Measurements from ENCODE around the gene IGSF21.

IGSF21 gene

GRCh38 chr1:18179009-18179408 is 71.4 kb downstream of the IGSF21 start:
- H3K9me3 ChIP-seq (ENCODE audit: control insufficient read depth, insufficient read depth, low read length): no peaks in the 10 kb centered on the region
- no peak overlapping the region for H3K4me3 ChIP-seq (ENCODE audit: low read depth, low read length)
- no peak overlapping the region for H3K27ac ChIP-seq (ENCODE audit: low read depth, low read length)
- peaks cover 22% of the 10 kb centered on the region for H3K4me1 ChIP-seq (ENCODE audit: control insufficient read depth, insufficient read depth, low read length)
- no peak overlapping the region for H3K9ac ChIP-seq (ENCODE audit: low read depth, low read length)
- no peaks in the 10 kb centered on the region for H3K36me3 ChIP-seq (ENCODE audit: control insufficient read depth, insufficient read depth, low read length)
- no peaks in the 10 kb centered on the region for H3K27me3 ChIP-seq (ENCODE audit: control insufficient read depth, insufficient read depth, low read length)

GRCh38 chr1:18182398-18183160 is 75.0 kb downstream of the IGSF21 start:
- Histone ChIP-seq H3K27me3 (ENCODE audit: control insufficient read depth, insufficient read depth, low read length) (no peaks in the 10 kb centered on the region), H3K4me3 (ENCODE audit: low read depth, low read length) (no peak overlapping the region), H3K9me3 (ENCODE audit: control insufficient read depth, insufficient read depth, low read length) (no peaks in the 10 kb centered on the region), H3K9ac (ENCODE audit: low read depth, low read length) (no peak overlapping the region), H3K36me3 (ENCODE audit: control insufficient read depth, insufficient read depth, low read length) (no peaks in the 10 kb centered on the region), H3K27ac (ENCODE audit: low read depth, low read length) (no peak overlapping the region), H3K4me1 (ENCODE audit: control insufficient read depth, insufficient read depth, low read length) (peaks cover 2% of the 10 kb centered on the region)

GRCh38 chr1:18183533-18183932 is 75.9 kb downstream of the IGSF21 start:
- no peak overlapping the region for H3K27ac ChIP-seq (ENCODE audit: low read depth, low read length)
- H3K27me3 ChIP-seq (ENCODE audit: control insufficient read depth, insufficient read depth, low read length): no peaks in the 10 kb centered on the region
- no peaks in the 10 kb centered on the region for H3K4me1 ChIP-seq (ENCODE audit: control insufficient read depth, insufficient read depth, low read length)

GRCh38 chr1:18187054-18187453 is 79.5 kb downstream of the IGSF21 start:
- H3K27ac ChIP-seq (ENCODE audit: low read depth, low read length): no peak overlapping the region
- no peak overlapping the region for H3K9ac ChIP-seq (ENCODE audit: low read depth, low read length)
- no peaks in the 10 kb centered on the region for H3K9me3 ChIP-seq (ENCODE audit: control insufficient read depth, insufficient read depth, low read length)
- H3K4me3 ChIP-seq (ENCODE audit: low read depth, low read length): no peak overlapping the region
- no peaks in the 10 kb centered on the region for H3K27me3 ChIP-seq (ENCODE audit: control insufficient read depth, insufficient read depth, low read length)
- no peaks in the 10 kb centered on the region for H3K4me1 ChIP-seq (ENCODE audit: control insufficient read depth, insufficient read depth, low read length)
- no peaks in the 10 kb centered on the region for H3K36me3 ChIP-seq (ENCODE audit: control insufficient read depth, insufficient read depth, low read length)

More at GRCh38 chr1:18183533-18183932, 75.9 kb downstream of the IGSF21 start:
- no peaks in the 10 kb centered on the region for H3K9me3 ChIP-seq (ENCODE audit: control insufficient read depth, insufficient read depth, low read length)
- no peak overlapping the region for H3K4me3 ChIP-seq (ENCODE audit: low read depth, low read length)
- no peak overlapping the region for H3K9ac ChIP-seq (ENCODE audit: low read depth, low read length)
- H3K36me3 ChIP-seq (ENCODE audit: control insufficient read depth, insufficient read depth, low read length): no peaks in the 10 kb centered on the region

GRCh38 chr1:18188820-18189517 is 81.4 kb downstream of the IGSF21 start:
- H3K9me3 ChIP-seq (ENCODE audit: control insufficient read depth, insufficient read depth, low read length): no peaks in the 10 kb centered on the region
- H3K27me3 ChIP-seq (ENCODE audit: control insufficient read depth, insufficient read depth, low read length): no peaks in the 10 kb centered on the region
- no peak overlapping the region for H3K27ac ChIP-seq (ENCODE audit: low read depth, low read length)
- H3K4me1 ChIP-seq (ENCODE audit: control insufficient read depth, insufficient read depth, low read length): no peaks in the 10 kb centered on the region
- H3K9ac ChIP-seq (ENCODE audit: low read depth, low read length): no peak overlapping the region
- no peaks in the 10 kb centered on the region for H3K36me3 ChIP-seq (ENCODE audit: control insufficient read depth, insufficient read depth, low read length)
- no peak overlapping the region for H3K4me3 ChIP-seq (ENCODE audit: low read depth, low read length)

- Histone ChIP-seq H3K9me3 (ENCODE audit: control insufficient read depth, insufficient read depth, low read length) (no peaks in the 10 kb centered on the region), H3K27me3 (ENCODE audit: control insufficient read depth, insufficient read depth, low read length) (no peaks in the 10 kb centered on the region), H3K4me3 (ENCODE audit: low read depth, low read length) (no peak overlapping the region), H3K27ac (ENCODE audit: low read depth, low read length) (no peak overlapping the region), H3K9ac (ENCODE audit: low read depth, low read length) (no peak overlapping the region), H3K36me3 (ENCODE audit: control insufficient read depth, insufficient read depth, low read length) (no peaks in the 10 kb centered on the region), H3K4me1 (ENCODE audit: control insufficient read depth, insufficient read depth, low read length) (no peaks in the 10 kb centered on the region)
Observed at GRCh38 chr1:18190598-18190997, 83.0 kb downstream of the IGSF21 start.

- Histone ChIP-seq H3K4me3 (ENCODE audit: low read depth, low read length) (no peak overlapping the region), H3K27me3 (ENCODE audit: control insufficient read depth, insufficient read depth, low read length) (no peaks in the 10 kb centered on the region)
Observed at GRCh38 chr1:18191037-18191436, 83.4 kb downstream of the IGSF21 start.

GRCh38 chr1:18191481-18192155 is 84.0 kb downstream of the IGSF21 start:
- H3K27ac ChIP-seq (ENCODE audit: low read depth, low read length): no peak overlapping the region
- H3K27me3 ChIP-seq (ENCODE audit: control insufficient read depth, insufficient read depth, low read length): no peaks in the 10 kb centered on the region
- no peaks in the 10 kb centered on the region for H3K36me3 ChIP-seq (ENCODE audit: control insufficient read depth, insufficient read depth, low read length)
- H3K4me1 ChIP-seq (ENCODE audit: control insufficient read depth, insufficient read depth, low read length): no peaks in the 10 kb centered on the region
- no peak overlapping the region for H3K9ac ChIP-seq (ENCODE audit: low read depth, low read length)
- no peaks in the 10 kb centered on the region for H3K9me3 ChIP-seq (ENCODE audit: control insufficient read depth, insufficient read depth, low read length)
- no peak overlapping the region for H3K4me3 ChIP-seq (ENCODE audit: low read depth, low read length)

More at GRCh38 chr1:18191037-18191436, 83.4 kb downstream of the IGSF21 start:
- no peak overlapping the region for H3K27ac ChIP-seq (ENCODE audit: low read depth, low read length)
- no peaks in the 10 kb centered on the region for H3K4me1 ChIP-seq (ENCODE audit: control insufficient read depth, insufficient read depth, low read length)
- no peak overlapping the region for H3K9ac ChIP-seq (ENCODE audit: low read depth, low read length)
- H3K36me3 ChIP-seq (ENCODE audit: control insufficient read depth, insufficient read depth, low read length): no peaks in the 10 kb centered on the region
- H3K9me3 ChIP-seq (ENCODE audit: control insufficient read depth, insufficient read depth, low read length): no peaks in the 10 kb centered on the region

GRCh38 chr1:18192182-18192581 is 84.6 kb downstream of the IGSF21 start:
- no peaks in the 10 kb centered on the region for H3K4me1 ChIP-seq (ENCODE audit: control insufficient read depth, insufficient read depth, low read length)
- H3K27me3 ChIP-seq (ENCODE audit: control insufficient read depth, insufficient read depth, low read length): no peaks in the 10 kb centered on the region
- no peaks in the 10 kb centered on the region for H3K9me3 ChIP-seq (ENCODE audit: control insufficient read depth, insufficient read depth, low read length)
- no peaks in the 10 kb centered on the region for H3K36me3 ChIP-seq (ENCODE audit: control insufficient read depth, insufficient read depth, low read length)
- H3K27ac ChIP-seq (ENCODE audit: low read depth, low read length): no peak overlapping the region
- no peak overlapping the region for H3K4me3 ChIP-seq (ENCODE audit: low read depth, low read length)
- no peak overlapping the region for H3K9ac ChIP-seq (ENCODE audit: low read depth, low read length)

GRCh38 chr1:18192974-18193373 is 85.4 kb downstream of the IGSF21 start:
- H3K9ac ChIP-seq (ENCODE audit: low read depth, low read length): no peak overlapping the region
- no peaks in the 10 kb centered on the region for H3K36me3 ChIP-seq (ENCODE audit: control insufficient read depth, insufficient read depth, low read length)
- H3K9me3 ChIP-seq (ENCODE audit: control insufficient read depth, insufficient read depth, low read length): no peaks in the 10 kb centered on the region
- H3K4me3 ChIP-seq (ENCODE audit: low read depth, low read length): no peak overlapping the region
- H3K27me3 ChIP-seq (ENCODE audit: control insufficient read depth, insufficient read depth, low read length): no peaks in the 10 kb centered on the region
- H3K4me1 ChIP-seq (ENCODE audit: control insufficient read depth, insufficient read depth, low read length): no peaks in the 10 kb centered on the region
- H3K27ac ChIP-seq (ENCODE audit: low read depth, low read length): no peak overlapping the region

GRCh38 chr1:18197299-18197698 is 89.7 kb downstream of the IGSF21 start:
- Histone ChIP-seq H3K9me3 (ENCODE audit: control insufficient read depth, insufficient read depth, low read length) (no peaks in the 10 kb centered on the region), H3K4me3 (ENCODE audit: low read depth, low read length) (no peak overlapping the region), H3K36me3 (ENCODE audit: control insufficient read depth, insufficient read depth, low read length) (no peaks in the 10 kb centered on the region), H3K27me3 (ENCODE audit: control insufficient read depth, insufficient read depth, low read length) (no peaks in the 10 kb centered on the region), H3K27ac (ENCODE audit: low read depth, low read length) (no peak overlapping the region), H3K9ac (ENCODE audit: low read depth, low read length) (no peak overlapping the region), H3K4me1 (ENCODE audit: control insufficient read depth, insufficient read depth, low read length) (peaks cover 16% of the 10 kb centered on the region)
